ENCODE results near the gene CRIM1.

CRIM1 gene

DNA sequence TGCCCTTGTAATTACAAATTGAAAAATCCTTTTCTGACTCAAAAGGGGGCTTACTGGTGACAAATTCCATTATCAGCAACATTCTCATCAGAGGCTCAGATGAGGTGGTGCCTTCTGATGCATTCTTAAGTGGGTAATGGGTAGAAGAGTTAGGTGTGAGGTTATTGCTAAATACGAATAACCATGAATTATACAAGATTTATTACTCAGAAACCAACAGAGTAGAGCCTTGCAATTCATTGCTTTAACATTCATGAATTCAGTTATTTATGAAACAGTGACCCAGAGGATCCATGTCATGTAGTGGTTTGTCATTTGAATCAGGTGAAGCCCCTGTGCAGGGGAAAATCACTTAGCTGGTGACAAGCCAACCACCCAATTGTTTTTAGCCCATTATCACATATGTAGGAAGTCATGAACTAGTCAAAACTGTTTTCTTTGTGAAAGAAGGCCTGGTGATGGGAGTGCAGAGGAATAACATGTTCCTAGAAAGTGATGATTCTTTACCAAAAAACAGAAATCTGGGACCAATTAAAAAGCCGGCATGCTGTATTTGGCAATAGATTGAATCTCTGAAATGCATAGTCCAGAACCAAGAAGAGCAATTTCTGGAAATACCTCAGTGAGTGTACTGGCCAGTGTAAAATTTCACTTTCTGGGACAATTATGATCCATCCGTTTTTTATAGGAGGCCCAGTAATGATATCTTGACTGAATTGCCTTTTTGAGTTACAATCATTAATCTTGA is 70.2 kb downstream of the CRIM1 start:
- TF ChIP-seq TAF1 (IDR thresholded peaks at IDR 0.05; ENCODE audit: borderline replicate concordance, insufficient read depth, low read length), result no peak
- TF ChIP-seq, protein P1, sequence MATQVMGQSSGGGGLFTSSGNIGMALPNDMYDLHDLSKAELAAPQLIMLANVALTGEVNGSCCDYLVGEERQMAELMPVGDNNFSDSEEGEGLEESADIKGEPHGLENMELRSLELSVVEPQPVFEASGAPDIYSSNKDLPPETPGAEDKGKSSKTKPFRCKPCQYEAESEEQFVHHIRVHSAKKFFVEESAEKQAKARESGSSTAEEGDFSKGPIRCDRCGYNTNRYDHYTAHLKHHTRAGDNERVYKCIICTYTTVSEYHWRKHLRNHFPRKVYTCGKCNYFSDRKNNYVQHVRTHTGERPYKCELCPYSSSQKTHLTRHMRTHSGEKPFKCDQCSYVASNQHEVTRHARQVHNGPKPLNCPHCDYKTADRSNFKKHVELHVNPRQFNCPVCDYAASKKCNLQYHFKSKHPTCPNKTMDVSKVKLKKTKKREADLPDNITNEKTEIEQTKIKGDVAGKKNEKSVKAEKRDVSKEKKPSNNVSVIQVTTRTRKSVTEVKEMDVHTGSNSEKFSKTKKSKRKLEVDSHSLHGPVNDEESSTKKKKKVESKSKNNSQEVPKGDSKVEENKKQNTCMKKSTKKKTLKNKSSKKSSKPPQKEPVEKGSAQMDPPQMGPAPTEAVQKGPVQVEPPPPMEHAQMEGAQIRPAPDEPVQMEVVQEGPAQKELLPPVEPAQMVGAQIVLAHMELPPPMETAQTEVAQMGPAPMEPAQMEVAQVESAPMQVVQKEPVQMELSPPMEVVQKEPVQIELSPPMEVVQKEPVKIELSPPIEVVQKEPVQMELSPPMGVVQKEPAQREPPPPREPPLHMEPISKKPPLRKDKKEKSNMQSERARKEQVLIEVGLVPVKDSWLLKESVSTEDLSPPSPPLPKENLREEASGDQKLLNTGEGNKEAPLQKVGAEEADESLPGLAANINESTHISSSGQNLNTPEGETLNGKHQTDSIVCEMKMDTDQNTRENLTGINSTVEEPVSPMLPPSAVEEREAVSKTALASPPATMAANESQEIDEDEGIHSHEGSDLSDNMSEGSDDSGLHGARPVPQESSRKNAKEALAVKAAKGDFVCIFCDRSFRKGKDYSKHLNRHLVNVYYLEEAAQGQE (IDR thresholded peaks at IDR 0.05; ENCODE audit: insufficient read depth in 1 of 2, low read depth in 2 of 2, low read length in 2 of 2), result no peak
- no peak for TF ChIP-seq SIN3A (IDR thresholded peaks at IDR 0.05; ENCODE audit: borderline replicate concordance, insufficient read depth, low read length)
- TF ChIP-seq POLR2AphosphoS5 (IDR thresholded peaks at IDR 0.05; ENCODE audit: low read depth, low read length), result no peak
- no peak for TF ChIP-seq FOXP2 (optimal IDR thresholded peaks at IDR 0.05; ENCODE audit: borderline replicate concordance, extremely low read depth, extremely low read length, insufficient read depth)

DNA sequence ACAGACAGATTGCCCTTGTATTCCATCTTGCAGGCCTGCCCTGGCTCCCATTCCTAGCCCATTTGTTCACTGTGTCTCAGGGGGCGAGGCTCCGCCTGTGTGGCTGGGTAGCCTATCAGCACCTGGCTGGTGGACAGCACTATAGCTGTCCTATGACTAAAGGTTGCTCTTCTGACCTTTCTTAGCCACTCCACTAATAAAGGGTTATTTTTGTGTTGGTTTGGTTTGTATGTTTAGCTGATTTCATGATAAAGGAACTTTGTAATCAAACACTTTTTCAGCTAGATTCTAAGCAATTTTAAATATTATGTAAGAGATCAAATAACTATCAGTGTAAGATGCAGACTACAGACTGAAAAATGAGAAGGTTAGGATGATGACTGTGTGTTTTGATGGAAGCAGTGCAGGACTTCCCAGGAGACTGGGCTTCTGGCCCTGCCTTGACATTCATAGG is 72.2 kb downstream of the CRIM1 start:
- TF ChIP-seq, protein P1 (IDR thresholded peaks at IDR 0.05; ENCODE audit: insufficient read depth in 1 of 2, low read depth in 2 of 2, low read length in 2 of 2), result peak; percentile 75 to 91
- no peak for TF ChIP-seq TAF1 (IDR thresholded peaks at IDR 0.05; ENCODE audit: borderline replicate concordance, insufficient read depth, low read length)

GRCh38 chr2:36430549-36430948 is 75.0 kb downstream of the CRIM1 start:
- TF ChIP-seq, protein P1 (IDR thresholded peaks at IDR 0.05; ENCODE audit: insufficient read depth in 1 of 2, low read depth in 2 of 2, low read length in 2 of 2), result no peak
- TF ChIP-seq FOXP2 (optimal IDR thresholded peaks at IDR 0.05; ENCODE audit: borderline replicate concordance, extremely low read depth, extremely low read length, insufficient read depth), result no peak
- TF ChIP-seq TAF1 (IDR thresholded peaks at IDR 0.05; ENCODE audit: borderline replicate concordance, insufficient read depth, low read length), result no peak
- TF ChIP-seq SIN3A (IDR thresholded peaks at IDR 0.05; ENCODE audit: borderline replicate concordance, insufficient read depth, low read length), result no peak
- no peak for TF ChIP-seq POLR2AphosphoS5 (IDR thresholded peaks at IDR 0.05; ENCODE audit: low read depth, low read length)

GRCh38 chr2:36432479-36432878 is 76.9 kb downstream of the CRIM1 start:
- TF ChIP-seq TAF1 (IDR thresholded peaks at IDR 0.05; ENCODE audit: borderline replicate concordance, insufficient read depth, low read length) (no peak), SIN3A (IDR thresholded peaks at IDR 0.05; ENCODE audit: borderline replicate concordance, insufficient read depth, low read length) (no peak), POLR2AphosphoS5 (IDR thresholded peaks at IDR 0.05; ENCODE audit: low read depth, low read length) (no peak), FOXP2 (optimal IDR thresholded peaks at IDR 0.05; ENCODE audit: borderline replicate concordance, extremely low read depth, extremely low read length, insufficient read depth) (no peak)
- TF ChIP-seq, protein P1 (IDR thresholded peaks at IDR 0.05; ENCODE audit: insufficient read depth in 1 of 2, low read depth in 2 of 2, low read length in 2 of 2), result no peak
